ENCODE data around the gene TOB1.

TOB1 gene

GRCh38 chr17:50813583-50813982, 52.6 kb downstream of the TOB1 start:
- Histone ChIP-seq H3K4me3 (ENCODE audit: control insufficient read depth in 1 of 7, extremely low read depth in 1 of 7, insufficient read depth in 4 of 7, low read depth in 2 of 7, low read length in 6 of 7) (no peak overlapping the region), H3K27me3 (replicated peaks in 2 of 5; ENCODE audit: control insufficient read depth in 4 of 5, insufficient read depth in 5 of 5, low read length in 4 of 5) (no peaks in the 10 kb centered on the region), H3K27ac (ENCODE audit: insufficient read depth in 1 of 2, low read depth in 1 of 2, low read length in 2 of 2, poor library complexity in 1 of 2, severe bottlenecking in 2 of 2) (no peak overlapping the region), H3K4me1 (ENCODE audit: control extremely low read depth in 1 of 4, control insufficient read depth in 4 of 4, insufficient read depth in 4 of 4, low read length in 3 of 4) (peaks cover 0 to 7% (median 4%) of the 10 kb centered on the region in 4 experiments), H3K36me3 (ENCODE audit: control insufficient read depth in 4 of 4, insufficient read depth in 4 of 4, low read length in 3 of 4) (no peaks in the 10 kb centered on the region), H3K9me3 (ENCODE audit: control extremely low read depth in 1 of 5, control insufficient read depth in 4 of 5, insufficient read depth in 2 of 5, low read depth in 1 of 5, low read length in 4 of 5) (no peaks in the 10 kb centered on the region)
- ChIA-PET CTCF (interaction anchor here (2.3 kb wide), 1 partner anchor 10 kb away, joined by 5 read pairs; no protein-coding TSS in a partner anchor), POLR2A (no interaction called here)
- no peak for DNase-seq

Measured in common myeloid progenitor, CD34-positive (primary cell).